ENCODE results near the gene TMEM121.
"Not testable (repeated sequence)": the region's sequence is repeated elsewhere in the genome, so short reads cannot be mapped to it uniquely, and the experiment has no call there.

Gene TMEM121

DNA sequence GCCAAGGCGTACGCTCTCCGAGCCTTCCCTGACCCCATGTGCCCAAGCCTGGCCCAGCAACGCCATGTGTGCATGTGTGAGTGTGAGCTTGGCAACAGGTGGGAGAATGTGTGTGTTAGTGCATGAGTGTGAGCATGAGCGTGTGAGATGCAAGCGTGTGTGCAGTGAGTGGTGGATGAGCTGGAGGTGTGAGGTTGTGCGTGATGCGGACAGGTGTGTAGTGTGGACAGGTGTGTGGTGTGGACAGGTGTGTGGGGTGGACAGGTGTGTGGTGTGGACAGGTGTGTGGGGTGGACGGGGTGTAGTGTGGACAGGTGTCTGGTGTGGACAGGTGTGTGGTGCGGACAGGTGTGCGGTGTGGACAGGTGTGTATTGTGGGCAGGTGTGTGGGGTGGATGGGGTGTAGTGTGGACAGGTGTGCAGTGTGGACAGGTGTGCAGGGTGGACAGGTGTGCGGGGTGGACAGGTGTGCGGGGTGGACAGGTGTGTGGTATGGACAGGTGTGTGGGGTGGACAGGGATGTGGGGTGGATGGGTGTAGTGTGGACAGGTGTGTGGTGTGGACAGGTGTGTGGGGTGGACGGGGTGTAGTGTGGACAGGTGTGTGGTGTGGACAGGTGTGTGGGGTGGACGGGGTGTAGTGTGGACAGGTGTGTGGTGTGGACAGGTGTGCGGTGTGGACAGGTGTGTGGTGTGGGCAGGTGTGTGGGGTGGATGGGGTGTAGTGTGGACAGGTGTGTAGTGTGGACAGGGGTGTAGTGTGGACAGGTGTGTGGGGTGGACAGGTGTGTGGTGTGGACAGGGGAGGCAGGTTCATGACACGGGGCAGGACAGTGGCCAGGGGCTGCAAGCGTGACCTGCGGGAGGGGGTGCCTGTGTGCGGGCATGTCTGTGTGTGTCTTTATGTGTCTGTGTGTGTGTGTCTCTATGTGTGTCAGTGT, 41.1 kb downstream of the TMEM121 start:
- DNase-seq (ENCODE audit: low read depth in 4 of 4, low spot score in 1 of 4): not testable (repeated sequence)

DNA sequence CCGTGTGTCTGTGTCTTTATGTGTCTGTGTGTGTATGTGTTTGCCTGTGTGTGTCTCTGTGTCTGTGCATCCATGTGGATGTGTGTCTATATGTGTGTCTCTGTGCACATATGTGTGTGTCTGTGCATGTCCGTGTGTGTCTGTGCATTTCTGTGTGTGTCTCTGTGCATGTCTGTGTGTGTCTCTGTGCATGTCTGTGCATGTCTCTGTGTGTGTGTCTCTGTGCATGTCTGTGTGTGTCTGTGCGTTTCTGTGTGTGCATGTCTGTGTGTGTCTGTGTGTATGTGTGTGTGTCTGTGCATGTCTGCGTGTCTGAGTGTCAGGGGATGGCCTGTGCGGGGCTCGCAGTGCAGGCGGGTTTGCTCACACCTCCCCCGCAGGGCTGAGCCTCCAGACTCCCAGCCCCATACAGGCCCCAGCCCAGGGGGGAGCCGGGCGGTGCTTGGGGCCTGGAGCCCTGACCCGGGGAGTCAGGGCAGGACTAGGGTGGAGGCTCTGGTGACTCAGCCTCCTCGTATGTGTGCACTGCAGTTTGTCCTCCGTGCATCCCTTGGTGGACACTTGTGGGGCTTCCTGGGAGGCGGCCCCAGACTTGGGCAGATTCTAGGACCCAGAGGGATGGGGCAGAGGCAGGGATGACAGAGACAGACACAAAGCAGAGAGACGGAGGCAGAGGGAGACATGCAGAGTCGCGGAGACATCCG, 41.9 kb downstream of the TMEM121 start:
- not testable (repeated sequence) for DNase-seq (ENCODE audit: low read depth in 4 of 4, low spot score in 1 of 4)

DNA sequence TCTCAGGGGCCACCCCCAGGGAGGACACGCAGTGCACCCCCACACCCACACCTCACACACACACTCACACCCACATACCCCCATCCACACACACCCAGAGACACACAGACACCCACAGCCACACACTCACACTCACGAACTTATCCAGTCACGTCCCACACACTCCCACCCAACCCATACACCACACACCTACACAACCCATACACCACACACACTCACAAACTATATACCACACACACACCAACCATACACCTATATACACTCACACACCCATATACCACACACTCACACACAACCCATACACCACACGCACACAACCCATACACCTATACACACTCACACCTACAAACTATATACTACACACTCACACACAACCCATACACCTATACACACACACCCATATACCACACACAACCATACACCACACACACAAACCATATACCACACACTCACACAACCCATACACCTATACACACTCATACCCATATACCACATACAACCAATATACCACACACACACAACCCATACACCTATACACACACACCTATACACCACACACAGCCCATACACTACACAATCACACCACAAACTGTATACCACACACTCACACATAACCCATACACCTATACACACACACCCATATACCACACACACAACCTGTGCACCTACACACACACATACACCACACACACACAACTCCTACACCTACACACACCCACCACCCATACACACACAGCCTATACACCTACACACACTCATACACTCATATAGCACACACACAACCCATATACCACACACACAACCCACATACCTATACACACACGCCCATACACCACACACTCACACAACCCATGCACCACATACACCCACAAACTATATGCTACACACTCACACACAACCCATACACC, 42.7 kb downstream of the TMEM121 start:
- no peak for DNase-seq (ENCODE audit: low read depth in 4 of 4, low spot score in 1 of 4)

DNA sequence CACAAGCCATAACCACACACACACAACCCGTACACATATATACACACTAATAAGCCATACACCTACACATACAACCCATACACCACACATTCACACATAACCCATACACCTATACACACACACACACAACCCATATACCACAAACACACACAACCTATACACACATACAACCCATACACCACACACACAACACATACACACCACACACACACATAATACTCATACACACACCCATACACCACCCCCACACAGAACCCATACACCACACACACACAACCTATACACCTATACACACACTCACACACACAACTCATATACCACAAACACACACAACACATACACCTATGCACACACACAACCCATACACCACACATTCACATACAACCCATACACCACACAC, 44.1 kb downstream of the TMEM121 start:
- DNase-seq (ENCODE audit: low read depth in 4 of 4, low spot score in 1 of 4): no peak

DNA sequence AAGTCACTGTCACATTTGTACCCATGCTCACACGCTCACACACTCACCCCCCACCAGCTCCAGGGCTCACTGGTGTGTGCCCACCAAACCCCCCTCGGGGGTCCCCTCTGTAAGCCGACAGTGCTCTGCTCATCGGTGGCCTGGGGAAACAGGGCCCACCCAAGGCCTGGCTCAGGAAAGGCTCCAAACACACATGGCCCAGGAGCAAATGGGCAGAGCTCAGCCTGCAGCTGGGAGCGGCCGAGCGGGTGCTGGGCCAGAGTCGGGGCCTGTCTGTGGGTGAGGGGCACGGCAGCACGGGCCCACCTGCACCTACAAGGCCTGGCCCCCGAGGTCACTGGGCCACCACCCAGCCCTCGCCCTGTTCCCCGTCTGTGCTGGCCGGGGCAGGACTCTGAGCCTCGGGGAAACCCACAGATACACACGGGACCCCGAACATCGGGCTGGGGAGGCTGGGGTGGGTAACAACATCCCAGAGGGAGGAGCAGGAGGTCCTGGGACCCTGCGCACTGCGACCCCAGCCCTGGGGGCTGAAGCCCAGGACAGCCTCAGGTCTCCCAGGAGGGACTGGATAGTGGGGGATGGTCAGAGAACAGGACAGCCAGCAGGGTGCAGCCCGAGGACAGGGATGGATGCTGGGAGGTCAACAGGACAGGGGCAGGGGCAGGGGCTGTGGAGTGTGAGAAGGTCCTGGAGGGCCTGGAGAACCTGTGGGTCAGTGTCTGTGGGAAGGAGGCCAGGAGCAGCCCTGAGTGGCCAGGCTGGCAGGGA, 45.0 kb downstream of the TMEM121 start:
- not testable (repeated sequence) for DNase-seq (ENCODE audit: low read depth in 4 of 4, low spot score in 1 of 4)

DNA sequence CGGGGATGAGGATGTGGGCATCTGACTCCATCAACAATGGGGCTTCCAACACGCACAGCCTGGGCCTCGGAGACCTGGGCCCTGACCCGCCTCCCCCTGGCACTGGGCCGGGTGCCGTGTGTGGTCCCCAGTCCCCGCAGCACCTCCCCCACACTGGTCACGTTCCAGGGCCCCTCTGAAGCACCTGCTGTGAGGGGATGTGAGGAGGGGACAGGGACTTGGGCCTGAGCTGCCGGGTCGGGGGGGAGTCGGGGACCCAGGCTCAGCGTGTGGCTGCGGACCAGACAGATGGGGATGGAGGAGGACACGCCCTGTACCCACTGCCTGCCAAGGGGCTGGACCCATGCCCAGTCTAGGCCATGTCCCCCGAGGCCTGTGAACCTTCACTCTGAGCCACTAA, 45.7 kb downstream of the TMEM121 start:
- not testable (repeated sequence) for DNase-seq (ENCODE audit: low read depth in 4 of 4, low spot score in 1 of 4)

DNA sequence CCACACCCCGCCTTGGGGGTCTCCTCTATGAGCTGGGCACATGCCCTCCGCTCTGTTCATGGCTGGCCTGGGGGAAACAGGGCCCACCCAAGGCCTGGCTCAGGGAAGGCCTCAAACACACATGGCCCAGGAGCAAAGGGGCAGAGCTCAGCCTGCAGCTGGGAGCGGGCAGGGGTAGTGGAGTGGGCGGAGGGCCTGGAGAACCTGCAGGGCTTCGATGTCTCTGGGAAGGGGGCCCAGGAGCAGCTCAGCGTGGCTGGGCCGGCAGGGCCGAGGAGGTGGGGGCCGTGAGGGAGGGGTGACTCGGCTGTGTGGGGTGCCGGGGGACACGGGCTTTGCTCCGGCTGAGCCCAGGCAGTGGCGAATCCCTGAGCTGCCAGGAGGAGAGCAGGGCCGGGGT, 47.5 kb downstream of the TMEM121 start:
- not testable (repeated sequence) for DNase-seq (ENCODE audit: low read depth in 4 of 4, low spot score in 1 of 4)

DNA sequence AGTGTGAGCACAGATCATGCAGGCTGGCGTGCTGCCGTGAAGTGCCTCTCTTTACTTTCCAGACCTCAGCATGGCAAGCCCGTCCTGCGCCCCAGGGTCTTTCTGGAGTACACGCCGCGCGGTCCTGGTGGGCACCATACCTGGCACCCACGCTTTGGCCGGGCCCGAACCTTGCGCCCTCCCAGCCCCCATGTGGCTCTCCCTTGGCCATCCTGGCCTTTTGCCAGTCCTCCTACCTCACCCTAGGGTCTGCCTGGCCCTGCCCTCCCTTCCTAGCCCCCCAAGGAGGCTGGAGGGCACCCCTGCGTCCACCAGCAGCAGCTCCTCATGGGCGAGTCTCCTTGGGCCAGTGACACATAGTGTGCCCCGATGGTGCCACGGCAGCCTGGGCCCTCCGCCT, 48.0 kb downstream of the TMEM121 start:
- DNase-seq (ENCODE audit: low read depth in 4 of 4, low spot score in 1 of 4): not testable (repeated sequence)

DNA sequence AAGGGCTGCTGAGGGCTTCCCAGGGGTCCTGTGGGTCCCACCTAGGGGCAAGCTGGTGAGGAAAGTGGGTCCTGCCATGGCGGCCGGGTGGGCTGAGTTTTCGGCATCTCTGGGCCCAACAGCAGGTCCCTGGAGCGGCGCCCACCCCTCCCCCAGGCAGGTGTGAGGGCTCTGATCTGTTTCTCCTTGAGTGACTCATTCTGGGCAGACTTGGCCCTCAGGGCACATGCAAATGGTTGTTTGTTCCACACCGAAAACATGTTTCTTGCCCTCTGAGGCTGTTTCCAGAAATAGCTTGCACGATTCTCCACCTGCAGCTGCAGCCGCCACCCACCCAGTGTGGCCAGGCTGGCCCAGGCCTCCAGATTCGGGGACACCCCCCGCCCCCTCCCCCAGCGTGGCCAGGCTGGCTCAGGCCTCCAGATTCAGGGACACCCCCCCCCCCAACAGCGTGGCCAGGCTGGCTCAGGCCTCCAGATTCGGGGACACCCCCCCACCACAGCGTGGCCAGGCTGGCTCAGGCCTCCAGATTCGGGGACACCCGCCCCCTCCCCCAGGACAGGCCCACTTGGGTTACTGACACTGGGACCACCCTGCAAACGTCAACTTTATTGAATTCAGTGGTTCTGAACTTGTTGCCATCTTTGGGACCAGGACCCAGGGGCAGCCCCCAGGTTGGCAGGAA, 48.8 kb downstream of the TMEM121 start:
- DNase-seq (ENCODE audit: low read depth in 4 of 4, low spot score in 1 of 4): not testable (repeated sequence)

DNA sequence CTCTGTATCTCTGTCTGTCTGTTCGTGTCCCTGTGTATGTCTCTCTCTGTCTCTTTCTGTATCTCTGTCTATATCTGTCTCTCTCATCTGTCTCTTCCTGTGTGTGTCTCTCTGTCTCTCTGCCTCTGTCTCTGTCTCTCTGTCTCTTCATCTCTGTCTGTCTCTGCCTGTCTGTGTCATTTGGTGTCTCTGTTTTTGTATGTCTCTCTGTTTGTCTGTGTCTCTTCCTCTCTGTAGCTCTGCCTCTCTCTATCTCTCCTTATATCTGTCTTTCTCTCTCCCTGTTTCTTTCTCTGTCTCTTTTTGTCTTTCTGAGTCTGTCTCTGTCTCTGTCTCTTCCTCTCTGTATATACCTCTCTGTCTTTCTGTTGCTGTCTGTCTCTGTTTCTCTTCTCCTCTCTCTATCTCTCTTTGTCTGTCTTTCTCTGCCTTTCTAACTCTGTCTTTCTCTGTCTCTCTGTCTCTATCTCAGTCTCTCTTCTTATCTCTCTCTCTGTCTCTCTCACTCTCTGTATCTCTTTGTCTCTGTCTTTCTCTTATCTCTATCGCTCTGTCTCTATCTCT, 50.2 kb downstream of the TMEM121 start:
- DNase-seq (ENCODE audit: low read depth in 4 of 4, low spot score in 1 of 4): no peak

DNA sequence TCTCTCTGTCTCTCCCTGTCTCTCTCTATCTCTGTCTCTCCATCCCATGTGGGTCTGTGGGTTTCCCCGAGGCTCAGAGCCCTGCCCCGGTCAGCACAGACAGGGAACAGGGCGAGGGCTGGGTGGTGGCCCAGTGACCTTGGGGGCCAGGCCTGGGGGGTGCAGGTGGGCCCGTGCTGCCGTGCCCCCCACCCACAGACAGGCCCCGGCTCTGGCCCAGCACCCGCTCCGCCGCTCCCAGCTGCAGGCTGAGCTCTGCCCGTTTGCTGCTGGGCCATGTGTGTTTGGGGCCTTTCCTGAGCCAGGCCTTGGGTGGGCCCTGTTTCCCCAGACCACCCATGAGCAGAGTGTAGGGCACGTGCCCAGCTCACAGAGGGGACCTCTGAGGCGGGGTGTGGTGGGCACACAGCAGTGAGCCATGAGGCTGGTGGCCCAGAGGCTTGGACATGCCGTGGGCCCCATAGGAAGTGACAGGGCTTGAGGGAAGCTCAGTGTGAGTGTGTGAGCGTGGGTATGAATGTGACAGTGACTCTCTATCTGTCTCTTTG, 51.0 kb downstream of the TMEM121 start:
- DNase-seq (ENCODE audit: low read depth in 4 of 4, low spot score in 1 of 4): no peak

DNA sequence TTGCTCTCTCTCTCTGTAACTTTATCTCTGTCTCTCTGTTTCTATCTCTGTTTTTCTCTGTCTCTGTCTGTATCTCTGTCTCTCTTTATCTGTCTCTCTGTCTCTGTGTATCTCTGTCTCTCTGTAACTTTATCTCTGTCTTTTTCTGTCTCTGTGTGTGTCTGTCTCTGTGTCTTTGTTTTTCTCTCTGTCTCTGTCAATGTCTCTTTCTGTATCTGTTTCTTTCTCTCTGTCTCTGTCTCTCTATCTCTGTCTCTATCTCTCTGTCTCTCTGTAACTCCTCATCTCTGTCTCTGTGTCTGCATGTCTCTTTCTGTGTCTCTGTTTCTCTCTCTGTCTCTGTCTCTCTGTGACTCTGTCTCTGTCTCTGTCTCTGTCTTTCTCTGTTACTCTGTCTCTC, 51.7 kb downstream of the TMEM121 start:
- DNase-seq (ENCODE audit: low read depth in 4 of 4, low spot score in 1 of 4): no peak

DNA sequence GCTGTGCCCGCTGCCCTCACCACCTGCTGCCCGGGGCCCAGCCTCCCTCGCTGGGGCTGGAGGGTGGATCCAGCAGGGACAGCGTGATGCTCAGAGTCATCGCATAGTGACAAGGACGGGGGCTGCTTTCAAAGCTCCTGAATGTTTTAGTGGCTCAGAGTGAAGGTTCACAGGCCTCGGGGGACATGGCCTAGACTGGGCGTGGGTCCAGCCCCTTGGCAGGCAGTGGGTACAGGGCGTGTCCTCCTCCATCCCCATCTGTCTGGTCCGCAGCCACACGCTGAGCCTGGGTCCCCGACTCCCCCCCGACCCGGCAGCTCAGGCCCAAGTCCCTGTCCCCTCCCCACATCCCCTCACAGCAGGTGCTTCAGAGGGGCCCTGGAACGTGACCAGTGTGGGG, 52.8 kb downstream of the TMEM121 start:
- not testable (repeated sequence) for DNase-seq (ENCODE audit: low read depth in 4 of 4, low spot score in 1 of 4)

All from stimulated activated CD4-positive, alpha-beta T cell treated with anti-CD3 and anti-CD28 coated beads, Interleukin-1b, Interleukin-23, amount 100 ng/mL, for 24 hours (primary cell).